Dendritic cell treated with granulocyte-macrophage colony-stimulating factor and Interleukin-4, amounts not matched to agents 40 ng/mL and 50 ng/mL, for 4 days (primary cell): Measurements from ENCODE around the gene MAGEB10.

Experiments
- H3K27ac Mint-ChIP-seq: one replicate; pipeline ENCODE4 v1.8.0; 2022; ENCODE audit warnings: mild to moderate bottlenecking, mixed read lengths
- H3K27me3 Mint-ChIP-seq: one replicate; pipeline ENCODE4 v1.8.0; 2022; ENCODE audit warnings: mild to moderate bottlenecking, mixed read lengths
- H3K36me3 Mint-ChIP-seq: one replicate; pipeline ENCODE4 v1.8.0; 2022; ENCODE audit warnings: low read depth, mixed read lengths
- H3K4me1 Mint-ChIP-seq: one replicate; pipeline ENCODE4 v1.8.0; 2022; ENCODE audit warnings: low read depth, mixed read lengths
- H3K4me3 Mint-ChIP-seq: one replicate; pipeline ENCODE4 v1.8.0; 2022; ENCODE audit warnings: mild to moderate bottlenecking, moderate library complexity, mixed read lengths
- H3K9me3 Mint-ChIP-seq: one replicate; pipeline ENCODE4 v1.8.0; 2022; ENCODE audit warnings: mixed read lengths
- intact Hi-C: fragments of 100-400 bp; cut with micrococcal nuclease; formaldehyde crosslinking; loops from one replicate; pipeline ENCODE4 v1.15.0; 2022

Gene MAGEB10

DNA sequence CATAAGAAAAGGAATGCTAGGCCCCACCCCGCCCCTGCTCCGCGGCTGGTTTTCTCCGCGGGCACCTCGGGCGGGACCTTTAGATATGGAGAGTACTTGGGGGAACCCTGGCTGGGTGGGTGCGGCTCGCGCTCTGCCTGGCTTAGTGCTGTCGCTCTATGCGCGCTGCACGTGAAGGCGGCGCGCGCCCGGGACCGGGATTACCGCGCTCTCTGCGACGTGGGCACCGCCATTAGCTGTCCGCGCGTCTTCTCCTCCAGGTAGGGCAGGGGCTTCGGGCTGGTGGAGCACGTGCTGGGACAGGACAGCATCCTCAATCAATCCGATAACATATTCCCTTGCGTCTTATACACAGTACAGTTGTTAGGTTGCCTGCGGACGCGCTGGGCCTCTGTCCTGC is 56.0 kb downstream of the MAGEB10 start:
- no peak overlapping the region for H3K27ac Mint-ChIP-seq
- H3K4me3 Mint-ChIP-seq: no peak overlapping the region
- H3K27me3 Mint-ChIP-seq: no peaks in the 10 kb centered on the region
- intact Hi-C loops: no loop called here
- no peaks in the 10 kb centered on the region for H3K36me3 Mint-ChIP-seq
- H3K9me3 Mint-ChIP-seq: peaks cover 8% of the 10 kb centered on the region
- H3K4me1 Mint-ChIP-seq: no peaks in the 10 kb centered on the region
